KBM-7 (cell line): ENCODE data around the gene PSMC2.
A peak's percentile ranks its signal among the peaks of the same experiment; 100 is the strongest.

Experiments
- DNase-seq: peaks from one replicate; pipeline ENCODE4 v3.0.0-alpha.2; 2015
- in situ Hi-C: fragments of 300-500 bp; cut with MboI; formaldehyde crosslinking; loops from 2 replicates; pipeline ENCODE4 v1.14.3; 2020; ENCODE audit warnings: low sequenced_read_pairs, low pct_unique_long_range_greater_than_20kb, mixed read lengths

PSMC2 gene

GRCh38 chr7:103347507-103348267 is at the start of gene PSMC2:
Gene PSMC2, plus strand, starts transcription at chr7:103347643. Its CDS starts 69 bp downstream, at chr7:103347712.
- in situ Hi-C loops = no loop called here
- DNase-seq = peak; percentile 93

GRCh38 chr7:103297837-103298179 is 49.6 kb upstream of the PSMC2 start:
- in situ Hi-C loops = no loop called here
- no peak for DNase-seq

- in situ Hi-C loops = no loop called here
- no peak for DNase-seq
These were observed 47.8 kb upstream of the PSMC2 start for GRCh38 chr7:103299660-103300059.

GRCh38 chr7:103301441-103301840 is 46.0 kb upstream of the PSMC2 start:
- DNase-seq = no peak
- in situ Hi-C loops = no loop called here

- DNase-seq = no peak
- in situ Hi-C loops = no loop called here
These were observed 39.8 kb upstream of the PSMC2 start for GRCh38 chr7:103307503-103308231.

GRCh38 chr7:103314852-103315251 is 32.6 kb upstream of the PSMC2 start:
- in situ Hi-C loops = no loop called here
- no peak for DNase-seq

GRCh38 chr7:103316380-103316941 is 31.0 kb upstream of the PSMC2 start:
- no peak for DNase-seq
- in situ Hi-C loops = no loop called here

GRCh38 chr7:103317009-103317408 is 30.4 kb upstream of the PSMC2 start:
- DNase-seq = no peak
- in situ Hi-C loops = no loop called here

- in situ Hi-C loops = no loop called here
- DNase-seq = no peak
These were observed 21.7 kb upstream of the PSMC2 start for GRCh38 chr7:103325744-103326143.

GRCh38 chr7:103336761-103337160 is 10.7 kb upstream of the PSMC2 start:
- peak; percentile 28 for DNase-seq
- in situ Hi-C loops = no loop called here

GRCh38 chr7:103338864-103339263 is 8.6 kb upstream of the PSMC2 start:
- DNase-seq = no peak
- in situ Hi-C loops = no loop called here

- in situ Hi-C loops = no loop called here
- no peak for DNase-seq
These were observed 6.0 kb upstream of the PSMC2 start for GRCh38 chr7:103341466-103341865.

- in situ Hi-C loops = no loop called here
These were observed 4.1 kb upstream of the PSMC2 start for GRCh38 chr7:103343332-103343731.

GRCh38 chr7:103343758-103344452 is 3.5 kb upstream of the PSMC2 start:
- peak; percentile 50 for DNase-seq
- in situ Hi-C loops = no loop called here

More at GRCh38 chr7:103343332-103343731, 4.1 kb upstream of the PSMC2 start:
- DNase-seq = no peak

GRCh38 chr7:103344453-103345149 is 2.8 kb upstream of the PSMC2 start, which contains the start of gene DNAJC2:
Gene DNAJC2, minus strand, starts transcription at chr7:103344767. Its CDS starts 145 bp downstream, at chr7:103344622.
- in situ Hi-C loops = no loop called here
- peak; percentile 89 for DNase-seq

- in situ Hi-C loops = no loop called here
- DNase-seq = no peak
These were observed 1.0 kb upstream of the PSMC2 start for GRCh38 chr7:103346396-103346795.

- peak; percentile 11 for DNase-seq
- in situ Hi-C loops = no loop called here
These were observed 1.0 kb downstream of the PSMC2 start for GRCh38 chr7:103348452-103348851.

- DNase-seq = no peak
- in situ Hi-C loops = no loop called here
These were observed 1.5 kb downstream of the PSMC2 start for GRCh38 chr7:103348959-103349358.

GRCh38 chr7:103349805-103350204 is 2.4 kb downstream of the PSMC2 start:
- in situ Hi-C loops = no loop called here
- peak; percentile 33 for DNase-seq
